ENCODE data around the gene MT1A. TPM values are rescaled to one million over a fixed set of nuclear protein-coding genes. Genes with fewer than 3 reads are reported as not detected.

Gene MT1A
- total and polyA plus RNA-seq, 10 of the 15 experiments (the other 5 are each of a cell fraction or from before 2014, with no cell fraction given) = not detected

- Histone ChIP-seq H3K79me2 (ENCODE audit: control insufficient read depth, insufficient read depth, low read length) (no peaks in the 10 kb centered on the region), H3K4me1 (ENCODE audit: control insufficient read depth, insufficient read depth, low read length) (peaks cover 12% of the 10 kb centered on the region), H3K36me3 (ENCODE audit: control insufficient read depth in 2 of 2, insufficient read depth in 2 of 2, low read length in 1 of 2) (no peaks in the 10 kb centered on the region), H3K9ac (ENCODE audit: control insufficient read depth, insufficient read depth, low read length) (peak within 1 kb of the TSS; percentile 84), H3K27ac (ENCODE audit: control insufficient read depth, insufficient read depth) (peak within 1 kb of the TSS; percentile 39; the same call in 1 of the 2 replicates), H4K20me1 (ENCODE audit: control insufficient read depth, insufficient read depth) (no peaks in the 10 kb centered on the region), H2AFZ (ENCODE audit: control insufficient read depth, low read depth, low read length) (peak within 1 kb of the TSS; percentile 97), H3K4me2 (ENCODE audit: control insufficient read depth, insufficient read depth) (peak within 1 kb of the TSS; percentile 100), H3K9me3 (replicated peaks; ENCODE audit: control insufficient read depth, insufficient read depth, low read length) (no peaks in the 10 kb centered on the region), H3K4me3 (peak within 1 kb of the TSS; percentile 76), H3K27me3 (replicated peaks in 1 of 2; ENCODE audit: control insufficient read depth in 2 of 2, insufficient read depth in 2 of 2, low read length in 1 of 2) (no peaks in the 10 kb centered on the region; a peak in 1 of 4 replicates)
- no TSS peak for BruUV-seq (replicated peaks)
- 1% methylated on average over 44 of the region's 49 CpGs for WGBS (ENCODE audit: insufficient coverage, insufficient replicate concordance, low lambda C conversion rate, missing lambda C conversion rate)
- ATAC-seq (peak; percentile 100), DNase-seq (ENCODE audit: low read depth, low spot score) (peak; percentile 7), FAIRE-seq (peak; percentile 49)
- SMC1A ChIA-PET (ENCODE audit: uncharacterized antibody, unreplicated experiment) = interaction anchor here (1.1 to 1.5 kb wide), 3 partner anchors 20 to 105 kb away, joined by 3 to 11 read pairs (median 3); no protein-coding TSS in a partner anchor
- POLR2A ChIA-PET = interaction anchor here (0.7 kb wide), 1 partner anchor 72 kb away, joined by 3 read pairs; no protein-coding TSS in a partner anchor
- intact Hi-C loops (cut with micrococcal nuclease; ENCODE audit: unreplicated experiment) (loop anchor here (1.0 kb wide), 1 partner anchor 73 kb away; no protein-coding TSS in a partner anchor), in situ Hi-C loops (cut with MboI) (loop anchor here (25.0 kb wide), 1 partner anchor 745 kb away; no protein-coding TSS in a partner anchor)
- RAD21 ChIA-PET (ENCODE audit: unreplicated experiment) = interaction anchor here (1.0 to 1.2 kb wide), 3 partner anchors 8 to 70 kb away, joined by 3 read pairs; no protein-coding TSS in a partner anchor
- CTCF ChIA-PET = interaction anchor here (1.6 to 2.5 kb wide), 2 partner anchors 19 to 325 kb away, joined by 3 to 13 read pairs; no protein-coding TSS in a partner anchor
- TF ChIP-seq PRDM15 (CRISPR knock-in tag; IDR thresholded peaks at IDR 0.05) (no peak), IKZF2 (IDR thresholded peaks at IDR 0.05) (peak; percentile 33 to 68; a peak in 3 of 4 replicates), POLR2AphosphoS2 (IDR thresholded peaks at IDR 0.05; ENCODE audit: low read depth, low read length) (peak; percentile 63), CUX1 (IDR thresholded peaks at IDR 0.05; ENCODE audit: insufficient replicate concordance, low read depth, low read length) (no peak), PAX5 (IDR thresholded peaks at IDR 0.05; ENCODE audit: borderline replicate concordance, low read depth, low read length) (no peak), POLR2AphosphoS5 (IDR thresholded peaks at IDR 0.05; ENCODE audit: low read length) (peak; percentile 95), REST (IDR thresholded peaks at IDR 0.05; ENCODE audit: low read depth, low read length) (no peak), YY1 (IDR thresholded peaks at IDR 0.05; ENCODE audit: low read depth, low read length) (0 out of 2 replicates have a peak, but pooled peaks have one; percentile 16), TCF12 (IDR thresholded peaks at IDR 0.05; ENCODE audit: low read depth, low read length) (peak; percentile 20; the same call in 1 of the 2 replicates)
Measured at GRCh38 chr16:56681939-56682702, 43.7 kb downstream of the MT1A start, which contains the start of gene MT1X. Gene MT1X, plus strand, starts transcription at chr16:56682470. Its CDS starts 71 bp downstream, at chr16:56682541.

All from GM12878 (cell line).